Tibial artery (tissue), 4 donors: Measurements from ENCODE around the gene PPP1R16B.

ENCODE experiments used
- DNase-seq, 2 donors: peaks; one replicate each; pipeline ENCODE4 v3.0.0-alpha.2; 2019
- H3K27ac ChIP-seq, 2 donors: fragments of 200-600 bp; sonication (generic) in 1 of 2; 1 replicate in 1 of 2; 2 replicates in 1 of 2; pipeline ENCODE4 v1.5.1; 2018 to 2019; ENCODE audit warnings: mild to moderate bottlenecking in 1 of 2
- H3K27me3 ChIP-seq, 2 donors: fragments of 200-600 bp; sonication (generic) in 1 of 2; one replicate each; pipeline versions ENCODE4 v1.5.1 to v1.6.0; 2016 to 2019
- H3K36me3 ChIP-seq, 3 donors: fragments of 200-600 bp; sonication (generic) in 2 of 3; one replicate each; pipeline ENCODE4 v1.5.1; 2016 to 2019; ENCODE audit warnings: mild to moderate bottlenecking in 2 of 3
- H3K4me1 ChIP-seq, 4 donors: fragments of 200-600 bp; sonication (generic) in 2 of 4; 1 replicate in 3 of 4; 2 replicates in 1 of 4; pipeline ENCODE4 v1.5.1; 2016 to 2019
- H3K4me3 ChIP-seq, 2 donors: fragments of 200-600 bp; sonication (generic) in 1 of 2; 1 replicate in 1 of 2; 2 replicates in 1 of 2; pipeline ENCODE4 v1.5.1; 2018 to 2019; ENCODE audit warnings: mild to moderate bottlenecking in 2 of 2
- H3K9me3 ChIP-seq, 3 donors: fragments of 200-600 bp; sonication (generic) in 1 of 3; one replicate each; pipeline ENCODE4 v1.5.1; 2016 to 2019
- CTCF ChIP-seq, 2 experiments: fragments of 200-600 bp in 1 of 2; fragments of 450-650 bp in 1 of 2; IDR thresholded peaks; one replicate each; pipeline ENCODE4 v1.5.1; 2017 to 2019; ENCODE audit warnings: antibody characterized with exemption in 2 of 2, mild to moderate bottlenecking in 1 of 2, moderate library complexity in 1 of 2
- intact Hi-C: fragments of 100-400 bp; cut with DNase I; formaldehyde crosslinking; loops from one replicate; pipeline ENCODE4 v1.15.0; 2023; ENCODE audit warnings: low total_unique reads

The PPP1R16B gene

DNA sequence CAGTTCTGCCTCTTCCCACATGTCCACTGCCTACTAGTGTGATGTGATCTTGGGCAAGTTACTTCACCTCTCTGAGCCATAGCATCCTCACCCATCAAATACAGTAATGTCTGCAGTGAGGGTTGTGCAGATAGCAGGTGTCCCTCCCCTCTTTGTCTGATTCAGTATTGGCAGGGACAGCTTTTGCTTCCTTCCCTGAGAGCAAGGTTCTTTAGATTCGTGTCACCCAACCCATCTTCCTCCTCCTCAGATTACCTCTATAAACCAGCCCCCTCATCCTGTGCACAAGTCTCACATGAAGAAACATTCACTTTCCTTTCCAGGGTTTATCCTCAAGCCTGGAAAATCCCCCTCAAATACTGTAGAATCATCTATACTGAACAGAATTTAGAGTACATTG is 41.9 kb upstream of the PPP1R16B start:
- peaks cover 31 to 90% (median 53%) of the 10 kb centered on the region in 3 donors for H3K36me3 ChIP-seq
- H3K9me3 ChIP-seq = no peaks in the 10 kb centered on the region
- H3K27me3 ChIP-seq = no peaks in the 10 kb centered on the region
- no peak for TF ChIP-seq CTCF (IDR thresholded peaks at IDR 0.05)
- peaks cover 0 to 37% (median 21%) of the 10 kb centered on the region in 4 donors for H3K4me1 ChIP-seq
- no peak for DNase-seq
- H3K4me3 ChIP-seq = no peak overlapping the region
- intact Hi-C loops = no loop called here
- peak overlapping the region in 1 of 2 donors; percentile 78 for H3K27ac ChIP-seq

- Histone ChIP-seq H3K36me3 (peaks cover 33 to 90% (median 61%) of the 10 kb centered on the region in 3 donors), H3K27me3 (no peaks in the 10 kb centered on the region), H3K4me3 (no peak overlapping the region), H3K4me1 (peaks cover 0 to 37% (median 21%) of the 10 kb centered on the region in 4 donors), H3K27ac (peak overlapping the region; percentile 47 to 78), H3K9me3 (no peaks in the 10 kb centered on the region)
- TF ChIP-seq CTCF (IDR thresholded peaks at IDR 0.05) = no peak
- intact Hi-C loops = no loop called here
- DNase-seq = peak; percentile 57 to 76
Measured at GRCh38 chr20:38764567-38765318, 40.8 kb upstream of the PPP1R16B start.

- H3K36me3 ChIP-seq = peaks cover 27 to 90% (median 61%) of the 10 kb centered on the region in 3 donors
- H3K4me3 ChIP-seq = no peak overlapping the region
- no peaks in the 10 kb centered on the region for H3K27me3 ChIP-seq
- H3K4me1 ChIP-seq = peaks cover 0 to 37% (median 21%) of the 10 kb centered on the region in 4 donors
- intact Hi-C loops = no loop called here
- H3K9me3 ChIP-seq = no peaks in the 10 kb centered on the region
- no peak for DNase-seq
- H3K27ac ChIP-seq = peak overlapping the region; percentile 47 to 78
- no peak for TF ChIP-seq CTCF (IDR thresholded peaks at IDR 0.05)
Measured at GRCh38 chr20:38766071-38766470, 39.4 kb upstream of the PPP1R16B start.

DNA sequence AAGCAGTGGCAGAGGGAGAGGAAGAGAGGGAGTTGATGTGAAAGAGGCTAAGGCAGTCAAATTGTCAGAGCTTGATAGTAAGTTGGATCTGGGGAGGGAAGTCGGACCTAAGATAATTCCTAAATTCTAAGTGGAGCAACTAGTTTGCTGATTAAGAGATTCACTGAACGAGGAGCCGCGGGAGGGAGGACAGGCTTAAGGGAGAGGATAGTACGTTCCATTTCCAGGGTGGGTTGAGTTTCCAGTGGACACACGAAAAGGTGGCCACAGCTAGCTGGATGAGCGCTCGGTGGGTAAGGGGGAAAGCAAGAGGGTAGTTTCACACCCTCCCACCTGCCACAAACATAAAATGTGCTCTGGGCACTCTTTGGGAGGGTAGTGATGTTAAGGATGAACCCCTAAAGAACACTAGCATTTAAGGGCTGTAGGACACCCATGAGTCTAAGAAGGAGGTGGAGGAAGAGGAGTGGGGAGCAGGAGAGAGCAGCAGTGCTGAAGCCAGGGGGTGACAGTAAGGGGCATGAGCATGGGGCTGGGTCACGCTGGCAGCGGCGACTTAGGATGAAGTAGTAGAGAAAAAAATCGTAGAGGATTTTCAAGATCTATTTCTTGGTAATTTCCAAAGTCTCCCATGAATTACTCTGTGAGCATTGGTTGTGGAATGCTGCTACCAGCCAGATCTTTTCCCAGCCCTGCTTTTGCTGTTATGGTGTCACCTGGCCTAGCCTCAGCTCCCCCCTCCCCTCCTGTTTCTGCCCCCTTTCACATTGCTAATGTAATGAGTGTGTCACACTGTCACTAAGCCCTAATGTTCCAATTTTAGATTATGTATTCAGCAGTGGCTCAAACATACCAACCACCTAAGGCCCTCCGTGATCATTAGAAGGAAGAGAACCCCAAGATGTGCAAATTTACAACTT is 35.9 kb upstream of the PPP1R16B start:
- Histone ChIP-seq H3K27ac (no peak overlapping the region), H3K4me3 (no peak overlapping the region), H3K27me3 (no peaks in the 10 kb centered on the region), H3K4me1 (peaks cover 0 to 31% (median 17%) of the 10 kb centered on the region in 4 donors), H3K9me3 (no peaks in the 10 kb centered on the region), H3K36me3 (peaks cover 47 to 92% (median 72%) of the 10 kb centered on the region in 3 donors)
- intact Hi-C loops = no loop called here
- no peak for TF ChIP-seq CTCF (IDR thresholded peaks at IDR 0.05)
- DNase-seq = no peak

- no peak for DNase-seq
- Histone ChIP-seq H3K27ac (no peak overlapping the region), H3K4me1 (peaks cover 0 to 22% (median 8%) of the 10 kb centered on the region in 4 donors), H3K9me3 (no peaks in the 10 kb centered on the region), H3K27me3 (no peaks in the 10 kb centered on the region), H3K36me3 (peaks cover 56 to 90% (median 81%) of the 10 kb centered on the region in 3 donors), H3K4me3 (no peak overlapping the region)
- TF ChIP-seq CTCF (IDR thresholded peaks at IDR 0.05) = no peak
- intact Hi-C loops = no loop called here
Measured at GRCh38 chr20:38770546-38770945, 35.0 kb upstream of the PPP1R16B start.
